HL-60 (cell line): ENCODE measurements around the gene GALNT7.

Experiments used
- DNase-seq, 2 experiments: peaks; one replicate each; pipeline ENCODE4 v3.0.0-alpha.2; 2010 to 2020; ENCODE audit warnings: low read depth in 1 of 2, low spot score in 1 of 2
- H3K27ac ChIP-seq: fragments of 250-450 bp; sonication (Bioruptor Pico); replicated peaks from 2 replicates; pipeline ENCODE4 v1.5.1; 2020; ENCODE audit warnings: mild to moderate bottlenecking, moderate library complexity
- H3K27me3 ChIP-seq: fragments of 250-450 bp; sonication (Bioruptor Pico); 2 replicates; pipeline ENCODE4 v1.5.1; 2021; ENCODE audit warnings: mild to moderate bottlenecking, moderate library complexity; ENCODE audit not compliant: insufficient read depth, poor library complexity, severe bottlenecking
- H3K4me3 ChIP-seq: replicated peaks from 2 replicates; pipeline ENCODE4 v1.5.1; 2011; ENCODE audit warnings: mild to moderate bottlenecking, control low read depth, low read length; ENCODE audit not compliant: insufficient read depth
- CTCF ChIP-seq: IDR thresholded peaks from one replicate; pipeline ENCODE4 v1.5.1; 2011; ENCODE audit warnings: low read length, control low read depth, inconsistent platforms; ENCODE audit not compliant: insufficient read depth
- GABPA ChIP-seq: IDR thresholded peaks from 2 replicates; pipeline ENCODE4 v1.6.1; 2012; ENCODE audit warnings: low read depth
- POLR2AphosphoS5 ChIP-seq: IDR thresholded peaks from 2 replicates; pipeline ENCODE4 v1.6.1; 2012; ENCODE audit warnings: low read depth
- REST ChIP-seq: IDR thresholded peaks from 2 replicates; pipeline ENCODE4 v1.6.1; 2012; ENCODE audit warnings: low read depth; ENCODE audit not compliant: insufficient replicate concordance
- SPI1 ChIP-seq: IDR thresholded peaks from 2 replicates; pipeline ENCODE4 v1.6.1; 2012; ENCODE audit warnings: low read depth, mild to moderate bottlenecking, borderline replicate concordance

The GALNT7 gene

GRCh38 chr4:173365359-173365996 lies 196.9 kb downstream of the GALNT7 start:
- DNase-seq, result peak in 1 of 2 experiments; percentile 12
- Histone ChIP-seq H3K27ac (no peak overlapping the region), H3K27me3 (no peaks in the 10 kb centered on the region), H3K4me3 (no peak overlapping the region)
- TF ChIP-seq SPI1, result no peak
- TF ChIP-seq GABPA, result no peak
- no peak for TF ChIP-seq POLR2AphosphoS5
- no peak for TF ChIP-seq CTCF

DNA sequence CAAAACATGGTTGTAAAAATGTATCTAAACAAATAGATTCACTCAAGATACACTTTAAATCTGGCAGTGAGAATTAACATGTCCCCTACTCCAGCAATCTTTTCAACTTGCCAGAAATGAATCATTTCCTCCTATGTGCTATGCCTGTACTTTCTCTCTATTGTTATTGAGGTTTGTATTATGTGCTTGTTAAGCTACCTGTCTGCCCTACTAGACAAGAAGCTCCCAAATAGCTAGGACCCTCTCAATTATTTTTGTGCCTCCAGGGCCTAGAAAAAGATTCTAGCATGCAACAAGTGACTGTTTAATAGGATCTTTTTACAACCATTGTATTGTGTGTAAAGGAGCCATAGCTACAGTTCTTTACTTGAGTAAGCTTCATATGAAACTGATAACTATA lies 198.7 kb downstream of the GALNT7 start:
- H3K27ac ChIP-seq, result no peak overlapping the region
- H3K27me3 ChIP-seq, result no peaks in the 10 kb centered on the region
- H3K4me3 ChIP-seq, result no peak overlapping the region
- no peak for DNase-seq
- no peak for TF ChIP-seq CTCF
- TF ChIP-seq SPI1, result no peak
- TF ChIP-seq REST, result no peak
- no peak for TF ChIP-seq GABPA
- TF ChIP-seq POLR2AphosphoS5, result no peak

DNA sequence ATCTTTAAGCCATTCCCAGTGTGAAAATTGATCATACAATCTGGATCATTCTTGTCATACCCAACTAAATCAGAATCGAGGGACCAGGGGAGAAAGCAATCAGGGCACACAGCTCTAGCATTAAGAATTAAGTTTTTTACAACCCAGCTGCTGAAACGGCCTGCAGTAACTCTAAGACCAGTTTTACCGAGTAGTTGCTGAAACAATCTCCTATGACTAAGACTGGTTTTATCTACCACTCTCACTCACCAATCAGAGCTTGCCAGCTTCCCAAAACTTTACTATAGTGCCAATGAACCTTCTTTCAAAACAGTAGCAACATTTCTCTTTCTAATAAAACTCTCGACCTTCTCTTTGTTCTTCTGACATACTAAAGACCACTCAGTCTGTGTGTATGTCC lies 199.3 kb downstream of the GALNT7 start:
- TF ChIP-seq POLR2AphosphoS5, result no peak
- TF ChIP-seq GABPA, result no peak
- no peak for TF ChIP-seq SPI1
- no peak for TF ChIP-seq CTCF
- TF ChIP-seq REST, result no peak
- no peak for DNase-seq
- Histone ChIP-seq H3K4me3 (no peak overlapping the region), H3K27me3 (no peaks in the 10 kb centered on the region), H3K27ac (no peak overlapping the region)

DNA sequence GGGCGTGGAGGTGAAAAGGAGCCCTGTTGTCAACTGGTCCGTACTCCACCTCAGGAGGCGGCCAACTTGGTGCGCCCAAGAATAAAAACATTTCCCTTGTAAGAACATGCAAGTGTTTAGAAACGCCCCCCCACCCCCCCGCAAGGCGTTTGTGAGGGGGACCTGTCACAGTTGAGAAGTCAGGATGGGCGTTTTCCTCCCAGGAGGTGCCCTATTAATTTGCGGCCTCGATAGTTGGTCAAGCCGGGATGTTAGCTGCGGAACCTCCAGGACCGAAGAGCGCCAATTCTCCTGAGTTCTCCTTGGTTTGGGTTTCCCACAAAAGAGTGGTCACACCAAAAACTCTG lies 201.5 kb downstream of the GALNT7 start:
- peak overlapping the region; percentile 94 for H3K4me3 ChIP-seq
- no peak for DNase-seq
- H3K27ac ChIP-seq, result peak overlapping the region; percentile 81
- TF ChIP-seq CTCF, result no peak
- no peak for TF ChIP-seq SPI1
- TF ChIP-seq POLR2AphosphoS5, result no peak
- no peak for TF ChIP-seq GABPA
- no peak for TF ChIP-seq REST
- H3K27me3 ChIP-seq, result no peaks in the 10 kb centered on the region
